OCI-LY1 (cell line): Measurements from ENCODE around the gene UMODL1.

Experiments
- EZH2 ChIP-seq: fragments of 200-600 bp; sonication (generic), shearing (Covaris generic); IDR thresholded peaks from 2 replicates; pipeline ENCODE4 v1.8.0; 2017; ENCODE audit warnings: borderline replicate concordance, mixed run types, mild to moderate bottlenecking, antibody characterized with exemption, low read length, moderate library complexity, mixed read lengths
- TF ChIP-seq, protein P1 (sequence below): fragments of 200-600 bp; sonication (generic), shearing (Covaris generic); IDR thresholded peaks from 2 replicates; pipeline ENCODE4 v1.5.1; 2017; ENCODE audit warnings: mild to moderate bottlenecking, antibody characterized with exemption, low read length, moderate library complexity, mixed read lengths

DNA sequence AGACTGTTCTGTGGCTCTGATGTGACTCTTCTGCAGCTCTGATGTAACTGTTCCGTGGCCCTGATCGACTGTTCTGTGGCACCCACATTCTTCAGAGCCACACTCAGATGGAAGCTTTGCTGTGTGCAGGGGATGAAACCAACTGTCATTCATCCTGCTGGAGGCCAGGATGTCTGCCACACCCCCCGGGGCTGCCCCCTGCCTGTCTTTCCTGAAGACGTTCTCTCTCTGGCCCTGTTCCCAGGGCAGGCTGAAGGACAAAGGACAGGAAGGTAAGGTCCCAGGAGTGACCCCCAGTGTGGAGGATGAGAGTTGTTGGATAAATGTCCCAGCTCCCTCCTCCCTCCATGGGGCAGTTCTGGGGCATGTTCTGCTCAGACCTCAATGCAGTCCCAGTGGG lies 29.4 kb upstream of the UMODL1 start:
- TF ChIP-seq, protein P1, sequence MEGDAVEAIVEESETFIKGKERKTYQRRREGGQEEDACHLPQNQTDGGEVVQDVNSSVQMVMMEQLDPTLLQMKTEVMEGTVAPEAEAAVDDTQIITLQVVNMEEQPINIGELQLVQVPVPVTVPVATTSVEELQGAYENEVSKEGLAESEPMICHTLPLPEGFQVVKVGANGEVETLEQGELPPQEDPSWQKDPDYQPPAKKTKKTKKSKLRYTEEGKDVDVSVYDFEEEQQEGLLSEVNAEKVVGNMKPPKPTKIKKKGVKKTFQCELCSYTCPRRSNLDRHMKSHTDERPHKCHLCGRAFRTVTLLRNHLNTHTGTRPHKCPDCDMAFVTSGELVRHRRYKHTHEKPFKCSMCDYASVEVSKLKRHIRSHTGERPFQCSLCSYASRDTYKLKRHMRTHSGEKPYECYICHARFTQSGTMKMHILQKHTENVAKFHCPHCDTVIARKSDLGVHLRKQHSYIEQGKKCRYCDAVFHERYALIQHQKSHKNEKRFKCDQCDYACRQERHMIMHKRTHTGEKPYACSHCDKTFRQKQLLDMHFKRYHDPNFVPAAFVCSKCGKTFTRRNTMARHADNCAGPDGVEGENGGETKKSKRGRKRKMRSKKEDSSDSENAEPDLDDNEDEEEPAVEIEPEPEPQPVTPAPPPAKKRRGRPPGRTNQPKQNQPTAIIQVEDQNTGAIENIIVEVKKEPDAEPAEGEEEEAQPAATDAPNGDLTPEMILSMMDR, result no peak
- TF ChIP-seq EZH2, result no peak
